H9 (cell line): ENCODE results near the gene EXOC6. TPM values are rescaled to one million over a fixed set of nuclear protein-coding genes. Genes with fewer than 3 reads are reported as not detected.

Source experiments
- DNase-seq: peaks from one replicate; pipeline ENCODE4 v3.0.0-alpha.2; 2017
- H2AFZ ChIP-seq: one replicate; pipeline ENCODE4 v1.6.1; 2013; ENCODE audit warnings: mild to moderate bottlenecking, low read length, control low read depth, moderate library complexity
- H2AK5ac ChIP-seq: 2 replicates; pipeline ENCODE4 v1.6.1; 2013; ENCODE audit warnings: low read length, control low read depth, mixed read lengths; ENCODE audit not compliant: insufficient read length
- H2BK120ac ChIP-seq: one replicate; pipeline ENCODE4 v1.6.1; 2013; ENCODE audit warnings: low read depth, mild to moderate bottlenecking, low read length, control low read depth, inconsistent platforms; ENCODE audit not compliant: poor library complexity, severe bottlenecking
- H2BK12ac ChIP-seq: 2 replicates; pipeline ENCODE4 v1.6.1; 2013; ENCODE audit warnings: low read length, control low read depth, mixed read lengths, low read depth; ENCODE audit not compliant: insufficient read length
- H2BK15ac ChIP-seq: 2 replicates; pipeline ENCODE4 v1.6.1; 2013; ENCODE audit warnings: low read depth, low read length, control low read depth
- H2BK20ac ChIP-seq: one replicate; pipeline ENCODE4 v1.6.1; 2013; ENCODE audit warnings: low read depth, mild to moderate bottlenecking, low read length, control low read depth, inconsistent platforms; ENCODE audit not compliant: poor library complexity, severe bottlenecking
- H2BK5ac ChIP-seq: 2 replicates; pipeline ENCODE4 v1.6.1; 2013; ENCODE audit warnings: low read length, control low read depth, mixed read lengths; ENCODE audit not compliant: insufficient read length
- H3K14ac ChIP-seq: 2 replicates; pipeline ENCODE4 v1.6.1; 2013; ENCODE audit warnings: low read length, control low read depth; ENCODE audit not compliant: insufficient read depth
- H3K18ac ChIP-seq: 2 replicates; pipeline ENCODE4 v1.6.1; 2013; ENCODE audit warnings: low read depth, mild to moderate bottlenecking, mixed read lengths, low read length, control low read depth; ENCODE audit not compliant: insufficient read length
- H3K23ac ChIP-seq: 2 replicates; pipeline ENCODE4 v1.6.1; 2013; ENCODE audit warnings: low read length, control low read depth, mixed read lengths, low read depth; ENCODE audit not compliant: insufficient read length
- H3K23me2 ChIP-seq: 2 replicates; pipeline ENCODE4 v1.6.1; 2013; ENCODE audit warnings: low read depth, mild to moderate bottlenecking, mixed read lengths, low read length, control low read depth; ENCODE audit not compliant: insufficient read length, poor library complexity, severe bottlenecking
- H3K27ac ChIP-seq: 2 replicates; pipeline ENCODE4 v1.5.1; 2013; ENCODE audit warnings: low read length, control low read depth, mixed read lengths, low read depth; ENCODE audit not compliant: insufficient read length
- H3K27me3 ChIP-seq: 2 replicates; pipeline ENCODE4 v1.6.1; 2013; ENCODE audit warnings: low read length, control low read depth, inconsistent platforms; ENCODE audit not compliant: insufficient read depth
- H3K4ac ChIP-seq: 2 replicates; pipeline ENCODE4 v1.6.1; 2013; ENCODE audit warnings: low read depth, mild to moderate bottlenecking, control low read depth, inconsistent platforms, low read length, moderate library complexity
- H3K4me1 ChIP-seq: 2 replicates; pipeline ENCODE4 v1.6.1; 2013; ENCODE audit warnings: low read length, control low read depth, inconsistent platforms; ENCODE audit not compliant: insufficient read depth
- H3K4me2 ChIP-seq: 2 replicates; pipeline ENCODE4 v1.6.1; 2013; ENCODE audit warnings: low read length, control low read depth, mixed read lengths; ENCODE audit not compliant: insufficient read length, insufficient read depth
- H3K56ac ChIP-seq: 2 replicates; pipeline ENCODE4 v1.6.1; 2013; ENCODE audit warnings: low read depth, mild to moderate bottlenecking, mixed read lengths, low read length, control low read depth; ENCODE audit not compliant: insufficient read length
- H3K79me1 ChIP-seq: 2 replicates; pipeline ENCODE4 v1.6.1; 2013; ENCODE audit warnings: low read depth, mild to moderate bottlenecking, moderate library complexity, low read length, control low read depth, inconsistent platforms; ENCODE audit not compliant: insufficient read depth, poor library complexity, severe bottlenecking
- H3K79me2 ChIP-seq: 2 replicates; pipeline ENCODE4 v1.6.1; 2013; ENCODE audit warnings: low read length, control low read depth, inconsistent platforms; ENCODE audit not compliant: insufficient read depth
- H3K9ac ChIP-seq: 2 replicates; pipeline ENCODE4 v1.6.1; 2013; ENCODE audit warnings: low read length, control low read depth, mixed read lengths; ENCODE audit not compliant: insufficient read length; ENCODE audit errors: extremely low read depth
- H3K9me3 ChIP-seq: one replicate; pipeline ENCODE4 v1.6.1; 2013; ENCODE audit warnings: low read depth, low read length, inconsistent platforms; ENCODE audit not compliant: control insufficient read depth
- H3T11ph ChIP-seq: one replicate; pipeline ENCODE4 v1.6.1; 2013; ENCODE audit warnings: mild to moderate bottlenecking, low read length, control low read depth, inconsistent platforms
- H4K20me1 ChIP-seq: one replicate; pipeline ENCODE4 v1.6.1; 2013; ENCODE audit not compliant: control insufficient read depth, insufficient read length, insufficient read depth
- H4K5ac ChIP-seq: 2 replicates; pipeline ENCODE4 v1.6.1; 2013; ENCODE audit warnings: low read depth, mild to moderate bottlenecking, mixed read lengths, low read length, control low read depth; ENCODE audit not compliant: insufficient read length
- H4K8ac ChIP-seq: replicated peaks from 2 replicates; pipeline ENCODE4 v1.6.1; 2013; ENCODE audit warnings: low read length, control low read depth, mixed read lengths, low read depth; ENCODE audit not compliant: insufficient read length
- H4K91ac ChIP-seq: 2 replicates; pipeline ENCODE4 v1.6.1; 2013; ENCODE audit warnings: low read depth, mild to moderate bottlenecking, moderate library complexity, mixed read lengths, low read length, control low read depth; ENCODE audit not compliant: insufficient read length
- H3K27ac Mint-ChIP-seq, 3 experiments: 2 replicates in 2 of 3; 3 replicates in 1 of 3; pipeline ENCODE4 v1.8.0; 2020 to 2021; ENCODE audit warnings: mixed read lengths in 3 of 3, mild to moderate bottlenecking in 1 of 3, moderate library complexity in 1 of 3
- H3K27me3 Mint-ChIP-seq: 2 replicates; pipeline ENCODE4 v1.8.0; 2021; ENCODE audit warnings: low read depth, mild to moderate bottlenecking, moderate library complexity, mixed read lengths
- H3K36me3 Mint-ChIP-seq, 3 experiments: 2 replicates in 2 of 3; 3 replicates in 1 of 3; pipeline ENCODE4 v1.8.0; 2020 to 2021; ENCODE audit warnings: low read depth in 3 of 3, mixed read lengths in 3 of 3; ENCODE audit not compliant: insufficient read depth in 1 of 3
- H3K4me1 Mint-ChIP-seq, 2 experiments: 2 replicates each; pipeline ENCODE4 v1.8.0; 2020; ENCODE audit warnings: mixed read lengths in 2 of 2
- H3K4me3 Mint-ChIP-seq, 2 experiments: 2 replicates in 1 of 2; 3 replicates in 1 of 2; pipeline ENCODE4 v1.8.0; 2020 to 2021; ENCODE audit warnings: mild to moderate bottlenecking in 2 of 2, mixed read lengths in 2 of 2, moderate library complexity in 1 of 2
- H3K9me3 Mint-ChIP-seq, 2 experiments: 2 replicates in 1 of 2; 3 replicates in 1 of 2; pipeline ENCODE4 v1.8.0; 2020; ENCODE audit warnings: mild to moderate bottlenecking in 2 of 2, mixed read lengths in 2 of 2, moderate library complexity in 1 of 2
- CTCF ChIP-seq: fragments of 200-600 bp; sonication (generic); conservative IDR thresholded peaks from 3 replicates; pipeline ENCODE4 v1.8.0; 2021; ENCODE audit warnings: antibody characterized with exemption, mild to moderate bottlenecking
- WGBS: extraction: QIAGEN DNeasy Blood & Tissue Kit; methylation state at CpG from one replicate; pipeline ENCODE4 v1.1.7; 2013; ENCODE audit warnings: missing lambda C conversion rate, low lambda C conversion rate, mixed read lengths; ENCODE audit not compliant: insufficient read length; ENCODE audit errors: extremely low coverage; 5-methylcytosine and 5-hydroxymethylcytosine counted together
- total RNA-seq: library from RNA; stranded (reverse); gene quantifications from 2 replicates; pipeline ENCODE4 v1.2.1, GENCODE V29; 2021

Gene EXOC6
- total RNA-seq, 1 experiment from 2014 or later, result 9.0 TPM

- Histone ChIP-seq H3K4ac (no peak overlapping the region), H3K27ac (no peak overlapping the region), H4K5ac (no peak overlapping the region), H3K4me2 (no peak overlapping the region), H3K27me3 (no peaks in the 10 kb centered on the region), H3K23me2 (no peaks in the 10 kb centered on the region), H3K79me1 (no peaks in the 10 kb centered on the region), H2AFZ (no peak overlapping the region), H3K9me3 (no peaks in the 10 kb centered on the region), H3K9ac (no peak overlapping the region), H3K4me1 (no peaks in the 10 kb centered on the region), H4K8ac (no peak overlapping the region), H2BK120ac (no peak overlapping the region), H3K18ac (no peak overlapping the region), H2BK20ac (no peak overlapping the region), H3K14ac (no peak overlapping the region), H2BK5ac (no peak overlapping the region), H4K91ac (no peak overlapping the region), H3K23ac (no peak overlapping the region), H3T11ph (no peak overlapping the region), H3K79me2 (no peaks in the 10 kb centered on the region), H4K20me1 (no peaks in the 10 kb centered on the region), H2BK15ac (no peak overlapping the region), H2BK12ac (no peak overlapping the region), H3K56ac (no peak overlapping the region), H2AK5ac (no peak overlapping the region)
- H3K4me3 Mint-ChIP-seq, result no peak overlapping the region
- no peaks in the 10 kb centered on the region for H3K36me3 Mint-ChIP-seq
- peaks cover 2% of the 10 kb centered on the region; the same call in 1 of the 2 replicates for H3K27me3 Mint-ChIP-seq
- no peak for DNase-seq
- no peak overlapping the region for H3K27ac Mint-ChIP-seq
- no peak for TF ChIP-seq CTCF
- H3K4me1 Mint-ChIP-seq, result peaks cover 11 to 17% of the 10 kb centered on the region in 2 experiments
- H3K9me3 Mint-ChIP-seq, result no peaks in the 10 kb centered on the region
- WGBS, result no CpG with 5 or more reads among the region's 1 CpG
These were observed 36.3 kb upstream of the EXOC6 start for GRCh38 chr10:92811986-92812385.
